Measurements from ENCODE around the gene FEM1B.

DNA sequence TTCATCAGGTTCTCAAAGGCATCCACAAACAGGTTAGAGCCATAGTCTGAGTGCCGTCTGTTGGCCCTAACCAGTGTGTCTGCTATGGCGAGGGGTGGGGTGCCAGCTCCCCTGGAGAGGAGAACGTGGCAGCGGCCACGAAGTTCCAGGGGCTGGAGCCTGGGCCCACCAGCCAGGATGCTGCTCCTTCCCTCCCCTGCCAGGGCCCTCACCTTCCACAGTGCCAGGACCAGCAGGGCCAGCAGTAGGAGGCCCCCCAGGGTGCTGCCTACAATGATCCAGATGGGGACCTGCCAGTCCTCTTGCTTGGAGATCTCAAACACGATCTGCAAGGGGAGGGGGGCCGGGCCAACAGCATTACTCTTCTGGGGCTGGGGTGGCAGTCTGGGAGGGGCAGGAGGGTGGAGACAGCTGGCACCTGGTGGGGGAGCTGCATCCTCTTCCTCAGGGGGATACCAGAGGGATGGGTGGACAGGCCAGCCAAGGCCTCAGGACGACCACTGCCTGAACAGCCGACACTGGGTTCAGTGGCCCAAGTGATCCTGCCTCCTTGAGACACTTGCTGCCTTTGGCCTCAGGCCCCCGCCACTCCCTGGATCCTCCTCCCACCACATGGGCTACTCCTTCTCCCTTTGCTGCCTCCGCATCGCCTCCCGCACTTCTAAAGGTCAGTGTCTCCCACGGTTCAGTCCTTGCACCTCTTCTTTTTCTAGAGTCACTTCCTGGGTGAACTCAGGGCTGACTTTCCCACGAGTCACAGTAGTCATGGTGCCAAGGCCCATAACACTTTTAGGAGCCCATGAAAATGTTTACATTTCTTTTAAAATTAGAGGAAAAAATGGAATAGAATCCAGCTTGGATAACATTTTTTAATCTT, 26.3 kb downstream of the FEM1B start:
- TF ChIP-seq, protein P1, sequence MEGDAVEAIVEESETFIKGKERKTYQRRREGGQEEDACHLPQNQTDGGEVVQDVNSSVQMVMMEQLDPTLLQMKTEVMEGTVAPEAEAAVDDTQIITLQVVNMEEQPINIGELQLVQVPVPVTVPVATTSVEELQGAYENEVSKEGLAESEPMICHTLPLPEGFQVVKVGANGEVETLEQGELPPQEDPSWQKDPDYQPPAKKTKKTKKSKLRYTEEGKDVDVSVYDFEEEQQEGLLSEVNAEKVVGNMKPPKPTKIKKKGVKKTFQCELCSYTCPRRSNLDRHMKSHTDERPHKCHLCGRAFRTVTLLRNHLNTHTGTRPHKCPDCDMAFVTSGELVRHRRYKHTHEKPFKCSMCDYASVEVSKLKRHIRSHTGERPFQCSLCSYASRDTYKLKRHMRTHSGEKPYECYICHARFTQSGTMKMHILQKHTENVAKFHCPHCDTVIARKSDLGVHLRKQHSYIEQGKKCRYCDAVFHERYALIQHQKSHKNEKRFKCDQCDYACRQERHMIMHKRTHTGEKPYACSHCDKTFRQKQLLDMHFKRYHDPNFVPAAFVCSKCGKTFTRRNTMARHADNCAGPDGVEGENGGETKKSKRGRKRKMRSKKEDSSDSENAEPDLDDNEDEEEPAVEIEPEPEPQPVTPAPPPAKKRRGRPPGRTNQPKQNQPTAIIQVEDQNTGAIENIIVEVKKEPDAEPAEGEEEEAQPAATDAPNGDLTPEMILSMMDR (IDR thresholded peaks at IDR 0.05; ENCODE audit: poor library complexity): no peak
- TF ChIP-seq EZH2phosphoT487 (IDR thresholded peaks at IDR 0.05; ENCODE audit: low read depth, severe bottlenecking, unreplicated experiment): no peak
